NCI-H1048 (cell line): Measurements from ENCODE around the gene RPL35.
A peak's percentile ranks its signal among the peaks of the same experiment; 100 is the strongest.

Source experiments
- DNase-seq: peaks from one replicate; lab custom pipeline; 2025; lab: John Stamatoyannopoulos, UW

The RPL35 gene

GRCh38 chr9:124877021-124877782 lies 15.4 kb upstream of the RPL35 start:
- DNase-seq: no peak

GRCh38 chr9:124875501-124875900 lies 13.7 kb upstream of the RPL35 start:
- no peak for DNase-seq

GRCh38 chr9:124873664-124874063 lies 11.9 kb upstream of the RPL35 start:
- DNase-seq: no peak

- no peak for DNase-seq
These were observed 9.4 kb upstream of the RPL35 start for GRCh38 chr9:124871156-124871561.

GRCh38 chr9:124870723-124871122 lies 9.0 kb upstream of the RPL35 start:
- no peak for DNase-seq

- no peak for DNase-seq
These were observed 8.3 kb upstream of the RPL35 start for GRCh38 chr9:124869986-124870560.

- DNase-seq: no peak
These were observed 7.8 kb upstream of the RPL35 start for GRCh38 chr9:124869466-124869985.

- peak; percentile 75 for DNase-seq
These were observed 7.0 kb upstream of the RPL35 start for GRCh38 chr9:124868511-124869465.

GRCh38 chr9:124863371-124863871 lies 1.7 kb upstream of the RPL35 start:
- DNase-seq: no peak

GRCh38 chr9:124860582-124861341 lies 995 bp downstream of the RPL35 start:
- no peak for DNase-seq

- no peak for DNase-seq
These were observed 1.8 kb downstream of the RPL35 start for GRCh38 chr9:124859803-124860581.

- no peak for DNase-seq
These were observed 3.3 kb downstream of the RPL35 start for GRCh38 chr9:124858330-124859046.

- no peak for DNase-seq
These were observed 4.1 kb downstream of the RPL35 start for GRCh38 chr9:124857533-124858162.

GRCh38 chr9:124855944-124856765 lies 5.6 kb downstream of the RPL35 start:
- no peak for DNase-seq

- DNase-seq: no peak
These were observed 6.2 kb downstream of the RPL35 start for GRCh38 chr9:124855566-124855943.

- no peak for DNase-seq
These were observed 6.9 kb downstream of the RPL35 start for GRCh38 chr9:124854822-124855221.

- DNase-seq: no peak
These were observed 7.6 kb downstream of the RPL35 start for GRCh38 chr9:124854161-124854560.

GRCh38 chr9:124853605-124854143 lies 8.1 kb downstream of the RPL35 start:
- DNase-seq: no peak
